Measurements from ENCODE around the gene GALNT2. TPM values are rescaled to one million over a fixed set of nuclear protein-coding genes. Genes with fewer than 3 reads are reported as not detected.

GALNT2 gene
- total and polyA plus RNA-seq, 2 experiments from 2014 or later = 17.8 to 48.3 TPM

DNA sequence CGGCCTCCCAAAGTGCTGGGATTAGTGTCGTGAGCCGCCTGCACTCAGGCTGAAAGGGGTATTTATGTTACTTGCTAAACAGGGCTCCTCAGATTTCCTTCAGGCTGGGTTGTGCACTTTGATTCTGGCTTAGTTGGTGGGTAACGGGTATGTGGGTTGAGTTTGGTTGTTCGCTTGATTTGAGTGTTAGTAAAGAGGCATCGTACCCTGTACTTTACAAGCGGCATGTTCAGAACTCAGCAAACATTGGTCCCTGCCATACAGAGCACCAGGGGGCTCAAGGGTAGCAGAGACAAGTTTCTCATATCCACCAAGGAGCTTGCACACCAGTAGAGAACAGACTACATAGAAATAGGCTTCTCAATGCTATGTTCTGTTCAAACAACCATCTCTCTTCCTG, 211.3 kb downstream of the GALNT2 start:
- Mint-ChIP-seq H3K4me3 (no peak overlapping the region; the same call in 2 of the 3 replicates), H3K9me3 (no peaks in the 10 kb centered on the region), H3K27ac (peak overlapping the region; percentile 45; the same call in 1 of the 2 replicates), H3K4me1 (peaks cover 37% of the 10 kb centered on the region), H3K27me3 (ENCODE audit: insufficient read depth, low read depth, poor library complexity) (peaks cover 9% of the 10 kb centered on the region), H3K36me3 (ENCODE audit: low read depth) (peaks cover 15% of the 10 kb centered on the region; the same call in 2 of the 3 replicates)
- Histone ChIP-seq H3K9me2 (ENCODE audit: insufficient read depth) (no peaks in the 10 kb centered on the region), H3F3A (replicated peaks; ENCODE audit: low read depth) (peaks cover 18% of the 10 kb centered on the region), H3K4me2 (peak overlapping the region; percentile 61; the same call in 1 of the 2 replicates), H3K36me3 (ENCODE audit: insufficient read depth) (peaks cover 14% of the 10 kb centered on the region), H3K27ac (ENCODE audit: low read depth) (no peak overlapping the region; the same call in 1 of the 2 replicates), H3K79me2 (replicated peaks; ENCODE audit: insufficient read depth) (no peaks in the 10 kb centered on the region), H2AFZ (no peak overlapping the region), H4K20me1 (replicated peaks; ENCODE audit: insufficient read depth) (no peaks in the 10 kb centered on the region; the same call in none of the 2 replicates), H3K27me3 (ENCODE audit: insufficient read depth) (no peaks in the 10 kb centered on the region), H3K4me3 (no peak overlapping the region), H3K4me1 (ENCODE audit: insufficient read depth) (peaks cover 15% of the 10 kb centered on the region)
- DNase-seq (ENCODE audit: low spot score) (no peak), ATAC-seq (no peak)
- no peak for TF ChIP-seq REST (IDR thresholded peaks at IDR 0.05; ENCODE audit: unreplicated experiment)
- TF ChIP-seq, protein P1, sequence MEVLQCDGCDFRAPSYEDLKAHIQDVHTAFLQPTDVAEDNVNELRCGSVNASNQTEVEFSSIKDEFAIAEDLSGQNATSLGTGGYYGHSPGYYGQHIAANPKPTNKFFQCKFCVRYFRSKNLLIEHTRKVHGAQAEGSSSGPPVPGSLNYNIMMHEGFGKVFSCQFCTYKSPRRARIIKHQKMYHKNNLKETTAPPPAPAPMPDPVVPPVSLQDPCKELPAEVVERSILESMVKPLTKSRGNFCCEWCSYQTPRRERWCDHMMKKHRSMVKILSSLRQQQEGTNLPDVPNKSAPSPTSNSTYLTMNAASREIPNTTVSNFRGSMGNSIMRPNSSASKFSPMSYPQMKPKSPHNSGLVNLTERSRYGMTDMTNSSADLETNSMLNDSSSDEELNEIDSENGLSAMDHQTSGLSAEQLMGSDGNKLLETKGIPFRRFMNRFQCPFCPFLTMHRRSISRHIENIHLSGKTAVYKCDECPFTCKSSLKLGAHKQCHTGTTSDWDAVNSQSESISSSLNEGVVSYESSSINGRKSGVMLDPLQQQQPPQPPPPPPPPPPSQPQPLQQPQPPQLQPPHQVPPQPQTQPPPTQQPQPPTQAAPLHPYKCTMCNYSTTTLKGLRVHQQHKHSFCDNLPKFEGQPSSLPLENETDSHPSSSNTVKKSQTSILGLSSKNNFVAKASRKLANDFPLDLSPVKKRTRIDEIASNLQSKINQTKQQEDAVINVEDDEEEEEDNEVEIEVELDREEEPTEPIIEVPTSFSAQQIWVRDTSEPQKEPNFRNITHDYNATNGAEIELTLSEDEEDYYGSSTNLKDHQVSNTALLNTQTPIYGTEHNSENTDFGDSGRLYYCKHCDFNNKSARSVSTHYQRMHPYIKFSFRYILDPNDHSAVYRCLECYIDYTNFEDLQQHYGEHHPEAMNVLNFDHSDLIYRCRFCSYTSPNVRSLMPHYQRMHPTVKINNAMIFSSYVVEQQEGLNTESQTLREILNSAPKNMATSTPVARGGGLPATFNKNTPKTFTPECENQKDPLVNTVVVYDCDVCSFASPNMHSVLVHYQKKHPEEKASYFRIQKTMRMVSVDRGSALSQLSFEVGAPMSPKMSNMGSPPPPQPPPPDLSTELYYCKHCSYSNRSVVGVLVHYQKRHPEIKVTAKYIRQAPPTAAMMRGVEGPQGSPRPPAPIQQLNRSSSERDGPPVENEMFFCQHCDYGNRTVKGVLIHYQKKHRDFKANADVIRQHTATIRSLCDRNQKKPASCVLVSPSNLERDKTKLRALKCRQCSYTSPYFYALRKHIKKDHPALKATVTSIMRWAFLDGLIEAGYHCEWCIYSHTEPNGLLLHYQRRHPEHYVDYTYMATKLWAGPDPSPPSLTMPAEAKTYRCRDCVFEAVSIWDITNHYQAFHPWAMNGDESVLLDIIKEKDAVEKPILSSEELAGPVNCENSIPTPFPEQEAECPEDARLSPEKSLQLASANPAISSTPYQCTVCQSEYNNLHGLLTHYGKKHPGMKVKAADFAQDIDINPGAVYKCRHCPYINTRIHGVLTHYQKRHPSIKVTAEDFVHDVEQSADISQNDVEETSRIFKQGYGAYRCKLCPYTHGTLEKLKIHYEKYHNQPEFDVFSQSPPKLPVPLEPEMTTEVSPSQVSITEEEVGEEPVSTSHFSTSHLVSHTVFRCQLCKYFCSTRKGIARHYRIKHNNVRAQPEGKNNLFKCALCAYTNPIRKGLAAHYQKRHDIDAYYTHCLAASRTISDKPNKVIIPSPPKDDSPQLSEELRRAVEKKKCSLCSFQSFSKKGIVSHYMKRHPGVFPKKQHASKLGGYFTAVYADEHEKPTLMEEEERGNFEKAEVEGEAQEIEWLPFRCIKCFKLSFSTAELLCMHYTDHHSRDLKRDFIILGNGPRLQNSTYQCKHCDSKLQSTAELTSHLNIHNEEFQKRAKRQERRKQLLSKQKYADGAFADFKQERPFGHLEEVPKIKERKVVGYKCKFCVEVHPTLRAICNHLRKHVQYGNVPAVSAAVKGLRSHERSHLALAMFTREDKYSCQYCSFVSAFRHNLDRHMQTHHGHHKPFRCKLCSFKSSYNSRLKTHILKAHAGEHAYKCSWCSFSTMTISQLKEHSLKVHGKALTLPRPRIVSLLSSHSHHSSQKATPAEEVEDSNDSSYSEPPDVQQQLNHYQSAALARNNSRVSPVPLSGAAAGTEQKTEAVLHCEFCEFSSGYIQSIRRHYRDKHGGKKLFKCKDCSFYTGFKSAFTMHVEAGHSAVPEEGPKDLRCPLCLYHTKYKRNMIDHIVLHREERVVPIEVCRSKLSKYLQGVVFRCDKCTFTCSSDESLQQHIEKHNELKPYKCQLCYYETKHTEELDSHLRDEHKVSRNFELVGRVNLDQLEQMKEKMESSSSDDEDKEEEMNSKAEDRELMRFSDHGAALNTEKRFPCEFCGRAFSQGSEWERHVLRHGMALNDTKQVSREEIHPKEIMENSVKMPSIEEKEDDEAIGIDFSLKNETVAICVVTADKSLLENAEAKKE (CRISPR knock-in tag; IDR thresholded peaks at IDR 0.05) = no peak
- no peak for TF ChIP-seq ZNF114 (CRISPR knock-in tag; IDR thresholded peaks at IDR 0.05)
- no peak for TF ChIP-seq CTCF (conservative IDR thresholded peaks at IDR 0.05; ENCODE audit: low read depth in 2 of 2)
- no peak for TF ChIP-seq JUNB (IDR thresholded peaks at IDR 0.05; ENCODE audit: unreplicated experiment)
- no peak for TF ChIP-seq NANOG (IDR thresholded peaks at IDR 0.05; ENCODE audit: borderline replicate concordance)
- TF ChIP-seq, protein P2, sequence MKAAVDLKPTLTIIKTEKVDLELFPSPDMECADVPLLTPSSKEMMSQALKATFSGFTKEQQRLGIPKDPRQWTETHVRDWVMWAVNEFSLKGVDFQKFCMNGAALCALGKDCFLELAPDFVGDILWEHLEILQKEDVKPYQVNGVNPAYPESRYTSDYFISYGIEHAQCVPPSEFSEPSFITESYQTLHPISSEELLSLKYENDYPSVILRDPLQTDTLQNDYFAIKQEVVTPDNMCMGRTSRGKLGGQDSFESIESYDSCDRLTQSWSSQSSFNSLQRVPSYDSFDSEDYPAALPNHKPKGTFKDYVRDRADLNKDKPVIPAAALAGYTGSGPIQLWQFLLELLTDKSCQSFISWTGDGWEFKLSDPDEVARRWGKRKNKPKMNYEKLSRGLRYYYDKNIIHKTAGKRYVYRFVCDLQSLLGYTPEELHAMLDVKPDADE (IDR thresholded peaks at IDR 0.05) = no peak
- TF ChIP-seq EZH2phosphoT487 (IDR thresholded peaks at IDR 0.05; ENCODE audit: unreplicated experiment) = no peak
- TF ChIP-seq EZH2 (IDR thresholded peaks at IDR 0.05; ENCODE audit: low read depth, unreplicated experiment) = no peak
- TF ChIP-seq POLR2AphosphoS5 (IDR thresholded peaks at IDR 0.05; ENCODE audit: low read depth) = no peak
- TF ChIP-seq STAT1 (IDR thresholded peaks at IDR 0.05; ENCODE audit: unreplicated experiment) = no peak
- TF ChIP-seq CREB1 (CRISPR knock-in tag; IDR thresholded peaks at IDR 0.05; ENCODE audit: low read depth) = no peak
- no peak for TF ChIP-seq ZNF331 (CRISPR knock-in tag; IDR thresholded peaks at IDR 0.05; ENCODE audit: low read depth)

All from GM23338 (cell line).